Stimulated activated CD4-positive, alpha-beta T cell treated with anti-CD3 and anti-CD28 coated beads, Interleukin-4, amount 100 ng/mL, for 24 hours (primary cell): Measurements from ENCODE around the gene NRP2.

Experiments
- DNase-seq: peaks from one replicate; pipeline ENCODE4 v3.0.0-alpha.2; 2020

Gene NRP2

DNA sequence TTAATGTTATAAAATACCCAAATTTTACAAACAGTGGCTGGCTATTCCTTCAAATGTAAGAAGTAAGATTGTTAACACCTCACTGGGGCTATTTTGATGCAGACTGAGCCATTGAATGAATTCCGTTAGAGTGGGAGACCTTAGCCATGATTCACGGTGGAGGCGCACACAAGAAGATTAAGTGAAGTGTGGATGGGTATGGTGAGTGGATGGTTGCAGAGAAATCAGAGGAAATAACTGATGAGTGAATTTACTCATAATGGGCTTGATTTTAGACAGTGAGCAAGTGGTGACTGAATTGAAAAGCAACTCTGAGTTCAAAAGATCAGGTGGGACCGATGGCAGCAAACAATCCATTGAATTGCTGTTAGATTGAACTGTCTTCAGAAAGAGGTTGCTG, 75.0 kb downstream of the NRP2 start:
- no peak for DNase-seq

DNA sequence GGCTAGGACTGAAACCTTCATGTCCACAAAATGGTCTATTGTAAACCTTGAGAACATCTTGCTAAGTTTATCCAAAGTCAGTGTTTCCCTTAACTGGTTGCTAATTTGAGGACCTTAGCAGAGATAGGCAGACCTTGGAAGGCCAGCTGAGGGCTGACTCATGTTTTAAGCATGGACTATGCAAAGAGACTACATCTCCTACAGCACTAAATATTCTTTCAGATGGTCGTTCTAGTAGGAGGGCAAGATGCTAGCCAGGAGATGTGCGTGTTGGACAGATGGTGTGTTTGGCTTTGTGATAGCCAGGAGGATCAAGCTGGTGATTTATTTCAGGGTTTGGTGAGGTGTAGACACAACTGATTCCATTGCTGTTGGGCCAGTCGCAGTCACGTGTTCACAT, 75.8 kb downstream of the NRP2 start:
- DNase-seq, result no peak

DNA sequence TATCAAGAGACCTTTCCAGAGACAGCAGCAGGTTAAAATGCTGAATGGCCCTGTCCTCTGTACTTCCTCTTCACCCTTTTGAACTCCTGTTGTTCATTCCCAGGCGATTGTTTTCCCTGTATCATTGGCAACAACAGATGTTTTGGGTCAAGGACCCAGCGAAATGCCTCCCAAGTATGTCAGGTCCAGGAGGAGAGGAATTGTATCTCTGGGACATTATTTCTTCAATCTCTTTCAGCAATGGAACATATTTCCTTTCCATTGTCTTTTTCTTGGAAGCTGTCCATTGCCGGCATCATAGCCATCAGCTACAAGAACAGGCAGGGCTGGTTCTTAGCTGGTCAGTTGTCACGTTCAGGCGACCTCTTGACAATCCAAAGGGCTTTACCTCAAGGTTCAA, 76.2 kb downstream of the NRP2 start:
- DNase-seq, result no peak

DNA sequence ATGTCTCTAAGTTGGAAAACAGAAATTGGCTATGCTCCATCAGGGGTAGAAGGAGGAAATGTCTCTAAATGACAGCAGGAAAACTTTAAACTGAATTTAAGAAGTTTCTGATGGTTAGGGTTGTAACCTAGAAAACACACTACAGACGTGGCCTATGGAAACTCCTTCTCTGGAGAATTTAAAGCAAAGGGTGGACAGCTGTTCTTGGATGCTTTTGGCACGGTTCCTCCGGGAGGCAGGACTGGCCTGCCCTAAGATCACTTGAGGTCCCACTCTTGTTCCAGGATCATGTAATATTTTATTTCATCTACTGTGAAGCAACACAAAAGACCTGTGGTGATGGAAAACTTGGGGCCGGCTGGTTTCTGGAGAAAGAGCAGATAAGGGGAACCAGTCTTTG, 77.0 kb downstream of the NRP2 start:
- no peak for DNase-seq

DNA sequence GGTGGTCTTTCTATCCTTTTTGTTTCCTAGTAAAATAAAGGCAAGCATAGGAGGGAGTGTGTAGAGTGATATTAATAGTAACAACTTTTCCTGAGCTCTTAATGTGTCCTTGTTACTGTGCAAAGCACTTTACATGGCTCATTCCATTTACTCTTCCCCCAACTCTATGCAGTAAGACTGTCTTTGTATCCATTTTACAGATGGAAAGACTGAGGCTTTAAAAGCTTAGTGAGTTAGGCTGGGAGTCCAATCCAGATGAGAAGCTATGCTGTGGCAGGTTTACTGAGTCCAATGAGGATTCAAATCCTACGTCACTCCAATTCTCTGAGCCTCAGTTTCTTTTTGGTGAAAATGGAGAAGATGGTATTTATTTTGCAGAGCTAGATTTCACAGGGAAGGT, 77.4 kb downstream of the NRP2 start:
- DNase-seq, result no peak

DNA sequence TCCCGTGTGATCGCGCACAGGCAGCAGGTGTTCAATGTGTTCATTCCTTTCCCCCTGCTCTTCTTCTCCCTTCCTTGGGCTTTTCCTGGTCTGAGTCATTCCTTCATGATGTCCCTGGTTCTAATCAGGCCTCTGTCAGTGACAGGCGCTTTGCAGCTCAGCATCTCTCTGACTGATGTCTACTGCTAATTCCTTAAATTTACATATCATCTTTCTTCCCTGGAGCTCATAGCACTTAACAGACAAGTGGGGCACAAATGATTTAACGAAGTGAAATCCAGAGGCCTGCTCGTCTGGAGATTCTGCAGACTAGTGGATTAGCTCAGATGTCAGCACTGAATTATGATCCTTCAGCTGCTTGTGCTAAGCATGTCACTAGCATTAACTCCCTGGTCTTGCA, 77.9 kb downstream of the NRP2 start:
- no peak for DNase-seq

DNA sequence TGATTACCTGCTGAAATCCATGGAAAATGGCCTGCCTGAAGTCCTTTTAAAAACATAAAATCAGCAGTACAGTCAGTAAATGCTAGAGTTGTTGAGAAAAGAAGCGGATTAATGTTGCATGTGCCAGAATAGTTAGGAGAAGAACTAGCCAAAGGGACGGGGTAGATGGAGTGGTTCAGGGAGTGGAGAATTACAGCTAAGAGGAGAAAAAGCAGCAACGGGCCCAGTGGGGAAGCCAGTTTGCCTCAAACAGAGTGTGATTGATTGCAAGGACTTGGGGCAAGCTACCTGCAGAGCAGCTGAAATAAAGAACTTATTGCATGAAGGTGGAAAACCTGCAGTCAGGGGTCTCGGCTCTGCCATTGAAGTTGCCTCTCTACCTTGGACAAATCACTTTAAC, 79.1 kb downstream of the NRP2 start:
- DNase-seq, result no peak

DNA sequence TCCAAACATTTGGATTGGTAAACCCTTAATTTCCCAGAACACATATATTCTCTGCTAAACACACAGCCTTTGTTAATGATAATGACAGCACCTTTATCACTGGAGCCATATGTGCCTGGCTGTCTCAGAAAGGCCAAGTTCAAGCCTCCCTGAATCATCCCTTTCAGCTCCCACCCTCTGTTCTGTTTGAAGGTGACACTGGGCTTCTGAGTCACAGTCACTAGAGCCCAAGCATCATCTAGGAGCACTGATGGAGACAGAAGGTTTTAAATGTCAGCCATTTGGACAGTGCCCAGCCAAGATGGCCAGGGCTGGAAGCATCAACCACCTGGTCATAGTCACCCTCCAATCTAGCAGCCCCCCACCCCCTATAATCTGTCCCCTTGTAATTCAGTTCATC, 80.6 kb downstream of the NRP2 start:
- DNase-seq, result no peak

DNA sequence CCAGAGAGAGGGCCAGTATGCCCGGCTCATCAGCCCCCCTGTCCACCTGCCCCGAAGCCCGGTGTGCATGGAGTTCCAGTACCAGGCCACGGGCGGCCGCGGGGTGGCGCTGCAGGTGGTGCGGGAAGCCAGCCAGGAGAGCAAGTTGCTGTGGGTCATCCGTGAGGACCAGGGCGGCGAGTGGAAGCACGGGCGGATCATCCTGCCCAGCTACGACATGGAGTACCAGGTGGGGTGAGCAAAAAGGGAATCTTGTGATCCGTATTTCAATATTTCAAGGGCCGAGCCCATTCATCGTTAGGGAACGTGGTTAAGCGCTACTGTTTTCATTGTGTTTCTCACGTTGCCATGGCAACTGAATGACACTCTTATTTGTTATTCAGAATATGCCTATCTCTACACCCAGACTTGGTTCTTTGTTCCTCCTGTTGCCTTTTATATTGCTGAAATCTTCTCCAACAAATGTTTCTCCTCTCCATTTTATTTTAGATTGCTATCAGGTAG, 81.5 kb downstream of the NRP2 start:
- peak; percentile 6 for DNase-seq

DNA sequence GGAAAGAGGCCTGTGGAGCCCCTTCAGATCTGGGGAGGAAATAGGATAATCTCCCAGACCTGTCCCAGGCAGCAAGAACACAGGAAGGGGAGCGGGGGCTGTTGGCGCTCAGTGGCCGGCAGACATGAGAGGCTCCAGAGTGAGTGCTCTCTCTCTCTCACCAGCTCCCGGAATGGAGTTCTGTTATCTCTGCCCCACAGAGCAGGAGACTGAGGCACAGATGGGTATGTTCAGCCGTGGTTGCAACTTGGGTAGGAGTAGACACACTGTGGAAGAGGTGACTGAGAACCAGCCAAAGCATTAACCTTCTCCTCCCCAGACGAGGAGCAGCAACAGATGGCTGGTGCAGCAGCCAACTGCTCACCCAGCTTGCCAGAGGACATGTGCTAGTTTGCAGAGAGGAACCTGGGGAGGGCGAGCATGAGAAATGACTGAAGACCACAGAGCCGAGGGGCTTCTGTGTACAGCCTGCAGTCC, 82.0 kb downstream of the NRP2 start:
- no peak for DNase-seq

DNA sequence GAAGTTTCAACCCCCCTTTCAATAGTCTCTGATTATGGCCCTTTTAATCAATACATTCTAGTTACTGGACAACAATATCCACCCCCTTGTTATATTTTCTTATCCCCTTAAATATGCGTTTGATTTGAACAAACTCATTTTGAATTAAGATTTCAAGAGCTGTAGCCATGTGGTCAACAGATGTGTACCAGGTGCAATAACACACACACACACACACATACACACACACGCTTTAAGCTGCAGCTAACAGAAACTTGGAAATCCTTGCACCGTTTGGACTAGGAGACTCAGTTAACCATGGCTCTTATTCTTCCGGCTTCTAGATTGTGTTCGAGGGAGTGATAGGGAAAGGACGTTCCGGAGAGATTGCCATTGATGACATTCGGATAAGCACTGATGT, 82.8 kb downstream of the NRP2 start:
- no peak for DNase-seq

DNA sequence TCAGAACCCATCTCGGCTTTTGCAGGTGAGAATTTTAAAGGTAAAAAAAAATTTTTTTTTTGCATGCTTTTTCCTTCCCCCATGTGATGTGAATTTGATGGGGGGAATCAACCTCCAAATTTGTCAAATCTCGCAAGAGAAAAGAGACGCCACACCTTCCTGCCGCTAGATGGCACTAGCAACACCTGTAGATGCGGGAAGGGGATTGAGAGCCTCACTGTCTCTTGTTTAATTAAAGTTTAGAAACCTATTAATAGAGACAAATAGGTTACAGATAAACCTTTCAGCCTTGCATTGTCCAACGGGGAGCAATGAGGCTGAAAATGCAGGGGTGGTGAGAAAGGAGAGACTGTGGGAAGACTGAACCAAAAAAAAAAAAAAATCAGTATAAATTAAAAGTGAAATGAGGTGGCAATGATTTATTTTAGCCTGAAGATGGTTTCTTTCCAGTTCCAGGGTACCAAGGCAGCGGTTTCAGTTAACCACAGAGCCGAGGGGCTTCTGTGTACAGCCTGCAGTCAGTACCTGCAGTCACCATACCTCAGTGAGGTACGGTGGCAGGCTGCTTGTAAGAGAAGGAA, 84.6 kb downstream of the NRP2 start:
- DNase-seq, result peak; percentile 59

DNA sequence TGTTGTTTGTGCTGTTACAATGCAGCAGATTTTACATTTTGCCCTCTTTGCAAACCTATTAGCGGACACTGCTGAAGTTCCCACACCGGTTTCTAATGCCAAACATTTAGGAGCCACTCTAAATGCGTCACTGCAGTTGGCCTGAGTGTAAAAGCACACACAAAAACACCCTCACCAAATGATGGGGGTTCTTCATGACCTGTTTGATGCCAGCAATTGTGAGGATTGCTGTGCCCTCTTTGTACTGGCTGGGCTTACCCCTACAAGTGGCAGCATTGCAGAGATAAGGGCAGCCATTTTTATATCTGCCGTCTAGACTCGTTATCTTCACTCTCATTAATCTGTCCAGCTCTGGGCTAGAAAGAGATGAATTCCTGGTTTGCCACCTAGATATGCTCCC, 85.3 kb downstream of the NRP2 start:
- DNase-seq, result no peak

DNA sequence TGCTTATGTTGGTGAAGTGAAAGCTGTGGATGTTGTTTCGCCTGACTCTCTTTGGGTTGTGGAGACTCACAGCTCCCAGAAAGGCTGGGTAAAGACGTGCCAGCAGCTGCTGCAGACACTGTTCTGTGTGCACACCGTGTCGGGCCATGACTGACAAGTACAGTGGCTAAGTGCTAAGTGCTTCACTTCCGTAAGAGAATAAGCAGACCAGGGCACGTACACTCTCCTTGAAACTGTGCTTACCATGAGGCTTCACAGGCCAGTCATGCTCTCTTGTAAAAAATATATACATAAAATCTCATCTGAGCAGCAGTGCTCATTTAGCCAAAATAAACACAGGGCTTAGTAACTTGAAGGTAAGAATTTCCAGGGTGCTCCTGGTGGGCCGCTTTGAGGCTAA, 86.0 kb downstream of the NRP2 start:
- no peak for DNase-seq

DNA sequence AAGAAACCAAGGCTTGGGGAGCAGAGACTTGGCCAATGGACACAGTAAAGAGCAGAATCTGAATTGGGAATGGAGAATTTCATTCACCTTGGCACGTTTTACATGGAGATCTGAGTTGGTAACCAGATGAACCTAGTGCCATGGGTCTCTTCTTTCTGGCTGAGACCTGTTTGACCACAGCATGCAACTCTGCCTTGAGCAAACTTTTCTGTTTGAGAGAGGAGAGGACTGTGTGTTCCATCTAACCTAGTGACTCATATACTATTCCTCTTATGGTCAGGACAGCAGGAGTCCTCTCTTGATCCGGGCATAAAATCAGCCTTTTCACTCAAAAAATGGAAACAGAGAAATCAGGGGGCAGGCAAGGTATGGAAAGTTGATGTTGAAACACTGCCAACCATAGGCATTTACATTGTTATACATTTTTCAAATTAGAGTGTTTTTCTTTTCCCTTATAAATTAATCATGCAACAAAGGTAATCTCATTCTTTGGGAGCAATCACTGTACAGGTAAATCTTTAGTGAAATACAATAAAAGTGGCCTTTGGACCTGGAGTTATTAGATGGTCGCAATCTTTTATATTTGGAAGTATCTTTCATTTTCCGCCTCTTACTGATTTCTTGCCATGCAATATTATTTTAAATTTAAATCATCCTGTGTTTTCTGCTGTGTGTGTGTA, 86.7 kb downstream of the NRP2 start:
- DNase-seq, result no peak

DNA sequence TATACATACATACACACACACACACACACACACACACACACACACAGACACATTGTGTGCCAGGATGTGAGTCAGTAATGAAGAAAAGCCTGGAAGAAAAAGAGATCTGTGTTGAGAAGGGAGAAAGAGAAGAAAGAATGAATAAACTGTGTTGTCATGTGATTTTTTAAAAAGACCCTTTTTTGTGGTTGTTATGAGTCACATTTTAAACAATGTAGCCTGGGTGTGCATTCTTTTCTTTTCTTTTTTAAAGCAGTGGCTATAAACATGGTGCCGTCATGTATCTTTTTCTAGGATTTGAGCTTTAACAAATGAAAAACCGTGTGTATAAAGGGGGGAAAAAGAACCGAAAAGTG, 87.2 kb downstream of the NRP2 start:
- DNase-seq, result no peak

DNA sequence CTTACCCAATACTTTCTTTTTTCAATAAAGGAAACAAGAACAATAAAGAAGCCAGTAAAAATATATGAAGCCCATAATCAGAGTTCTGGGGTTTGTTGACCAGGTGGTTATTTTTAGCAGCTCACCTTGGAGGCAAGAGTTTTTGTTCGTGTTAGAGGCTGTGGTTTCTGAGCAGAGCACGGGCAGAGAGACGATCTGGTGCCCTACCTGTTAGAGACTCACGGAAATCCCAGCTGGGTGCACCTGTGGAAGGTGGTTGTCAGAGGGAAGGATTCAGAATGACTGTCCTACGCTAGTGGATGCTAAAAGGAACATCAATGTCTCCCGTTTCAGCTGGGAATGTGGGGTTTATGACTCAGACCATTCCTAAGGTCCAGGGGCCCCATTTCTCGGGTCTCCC, 87.6 kb downstream of the NRP2 start:
- DNase-seq, result no peak

DNA sequence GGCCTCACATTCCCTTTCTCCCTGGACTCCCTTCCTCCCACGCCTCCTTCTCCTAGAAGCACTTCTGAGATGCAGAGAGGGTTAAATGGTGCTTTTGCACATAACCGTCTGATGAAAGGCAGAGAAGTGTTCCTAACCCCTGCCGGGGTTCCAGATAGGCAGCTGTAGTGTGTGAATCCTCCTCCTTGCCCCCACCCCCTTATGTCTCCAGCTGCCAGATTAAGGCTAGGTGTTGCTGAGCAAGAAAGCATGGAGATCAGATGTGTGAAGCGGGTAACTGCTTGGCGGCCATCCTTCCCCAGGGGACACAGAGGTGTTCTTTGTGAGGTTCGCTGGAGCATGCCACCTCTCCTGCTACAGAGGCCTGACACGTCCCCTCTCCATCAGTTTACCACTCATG, 88.3 kb downstream of the NRP2 start:
- DNase-seq, result no peak

DNA sequence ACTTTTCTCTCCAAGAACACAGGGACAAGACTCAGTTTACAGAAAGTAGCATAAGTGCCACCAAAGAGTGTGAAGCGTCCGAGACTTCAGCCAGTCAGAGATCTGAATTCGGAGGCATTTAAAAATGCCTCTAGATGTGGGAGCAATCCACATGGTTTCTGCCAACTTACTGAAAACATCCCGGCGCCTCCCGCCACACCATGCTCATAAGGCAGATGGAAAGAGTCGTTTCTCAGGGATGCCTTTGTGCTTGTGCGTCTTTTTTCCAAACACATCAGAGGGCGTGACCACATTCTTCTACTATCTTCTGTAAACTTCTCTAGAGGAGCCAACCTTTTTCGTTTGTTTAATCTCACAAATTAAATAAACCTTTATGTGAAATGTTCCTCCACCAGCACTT, 88.7 kb downstream of the NRP2 start:
- DNase-seq, result no peak

DNA sequence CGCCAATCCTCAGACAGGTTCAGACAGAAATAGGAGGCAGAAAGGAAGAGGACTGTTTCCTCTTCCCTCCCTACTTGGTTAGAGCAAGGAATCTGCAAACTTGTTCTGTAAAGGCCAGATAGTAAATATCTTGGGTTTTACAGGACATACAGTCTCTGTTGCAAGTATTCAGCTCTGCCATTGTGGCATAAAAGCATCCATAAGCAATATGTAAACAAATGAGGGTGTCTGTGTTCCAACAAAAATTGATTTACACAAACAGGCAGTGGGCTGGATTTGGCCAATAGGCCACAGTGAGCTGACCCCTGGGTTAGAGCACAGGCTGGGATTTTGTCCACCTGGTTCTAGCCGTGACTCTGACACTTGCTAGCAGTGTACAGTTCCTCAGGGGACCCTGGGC, 89.4 kb downstream of the NRP2 start:
- no peak for DNase-seq

DNA sequence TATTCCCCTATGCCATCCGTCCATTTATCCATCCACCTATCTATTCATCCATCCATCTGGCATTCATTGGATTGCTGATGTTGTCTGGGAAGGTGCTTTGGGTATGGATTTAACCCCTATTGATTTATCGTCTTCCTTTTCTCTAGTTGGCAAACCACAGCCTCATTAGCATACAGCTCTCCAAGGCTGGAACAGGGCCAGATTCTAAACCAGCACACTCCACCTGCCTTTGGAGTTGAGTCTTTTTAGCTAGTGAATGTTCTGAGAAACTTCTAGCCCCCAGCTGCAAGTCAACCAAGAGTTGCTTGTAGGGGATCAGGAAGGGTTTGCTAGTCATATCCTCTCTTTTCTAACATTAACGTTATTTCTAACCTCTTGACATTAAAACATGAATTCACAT, 90.7 kb downstream of the NRP2 start:
- DNase-seq, result no peak

DNA sequence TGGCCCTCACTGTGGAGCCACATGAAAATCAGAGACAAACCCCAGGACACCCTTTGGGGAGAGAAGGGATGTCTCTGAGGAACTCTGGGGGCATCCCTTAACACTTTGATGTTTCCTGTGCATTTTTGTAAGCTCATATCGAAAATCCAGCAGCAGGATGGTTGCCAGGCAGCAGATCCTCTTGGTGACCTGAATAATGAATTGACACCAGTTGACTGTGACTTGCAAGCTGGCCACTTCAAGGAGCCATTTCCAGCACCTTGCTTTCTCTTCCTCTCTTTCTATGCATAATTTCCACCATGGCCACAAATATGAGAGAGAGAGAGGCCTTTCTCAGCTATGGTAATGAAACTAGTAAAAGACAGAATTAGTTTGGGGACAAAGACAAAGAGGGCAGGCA, 91.7 kb downstream of the NRP2 start:
- no peak for DNase-seq

DNA sequence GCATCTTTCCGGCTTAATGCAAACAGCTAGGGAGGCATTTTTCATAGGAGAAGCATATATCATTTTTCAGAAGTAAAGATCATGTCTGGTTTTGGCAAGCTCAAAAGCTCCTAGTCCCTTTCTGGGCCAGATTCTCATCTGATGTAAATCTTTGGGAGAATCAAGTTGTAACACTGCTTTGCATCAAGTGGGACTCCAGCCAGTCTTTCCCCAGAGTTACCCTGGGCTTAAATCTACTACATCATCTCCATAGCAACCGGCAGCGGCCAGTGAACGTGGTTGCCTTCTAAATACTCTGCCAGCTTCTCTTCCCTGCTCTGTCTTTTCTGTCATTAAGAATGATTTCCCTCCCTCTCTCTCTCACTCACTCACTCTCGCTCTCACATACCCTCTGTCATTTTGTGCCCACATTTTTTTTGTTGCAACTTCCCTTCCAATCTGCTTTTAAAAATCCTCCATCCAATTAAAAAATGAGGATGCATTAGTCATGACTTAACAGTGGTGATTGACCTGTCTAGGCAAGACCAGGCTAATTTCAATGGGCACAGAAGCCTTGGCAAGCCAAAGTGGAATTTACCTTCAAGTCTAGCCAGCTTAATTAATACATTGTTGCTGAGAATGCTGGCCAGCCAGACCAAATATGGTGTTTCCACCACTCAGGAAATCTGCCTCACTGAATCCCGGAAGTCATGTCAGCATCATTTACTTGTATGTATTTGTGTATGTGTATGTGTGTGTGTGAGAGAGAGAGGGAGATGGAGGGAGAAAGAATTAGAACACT, 93.0 kb downstream of the NRP2 start:
- no peak for DNase-seq

DNA sequence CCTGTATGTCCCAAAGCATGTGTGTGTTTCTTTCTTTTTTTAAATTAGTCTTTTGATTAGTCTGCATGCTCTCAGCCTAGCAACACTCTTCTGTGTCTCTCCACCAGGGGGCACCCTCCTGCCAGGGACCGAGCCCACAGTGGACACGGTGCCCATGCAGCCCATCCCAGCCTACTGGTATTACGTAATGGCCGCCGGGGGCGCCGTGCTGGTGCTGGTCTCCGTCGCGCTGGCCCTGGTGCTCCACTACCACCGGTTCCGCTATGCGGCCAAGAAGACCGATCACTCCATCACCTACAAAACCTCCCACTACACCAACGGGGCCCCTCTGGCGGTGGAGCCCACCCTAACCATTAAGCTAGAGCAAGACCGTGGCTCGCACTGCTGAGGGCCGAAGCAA, 93.8 kb downstream of the NRP2 start:
- DNase-seq, result peak; percentile 7
